SH-SY5Y (cell line): Measurements from ENCODE around the gene ENAH.

ENCODE experiments used
- GATA2 ChIP-seq: IDR thresholded peaks from 2 replicates; pipeline ENCODE4 v1.6.1; 2011; ENCODE audit warnings: mild to moderate bottlenecking, low read depth, low read length
- GATA3 ChIP-seq: IDR thresholded peaks from 2 replicates; pipeline ENCODE4 v1.6.1; 2011; ENCODE audit warnings: low read depth, mild to moderate bottlenecking, low read length, moderate library complexity

- TF ChIP-seq GATA2 = no peak
- no peak for TF ChIP-seq GATA3
Observed at GRCh38 chr1:225517221-225517620, 135.7 kb downstream of the ENAH start.
